Lung (tissue), 12 donors: ENCODE data around the gene SEC14L5. TPM values are rescaled to one million over a fixed set of nuclear protein-coding genes. Genes with fewer than 3 reads are reported as not detected.

Experiments used
- ATAC-seq: fragments of 200-7000 bp; cut with Tn5 transposase; one replicate; pipeline ENCODE4 v1.9.1; 2020; ENCODE audit warnings: moderate number of reproducible peaks; ENCODE audit not compliant: insufficient read depth, low FRiP score
- DNase-seq, 3 donors: peaks; one replicate each; pipeline ENCODE4 v3.0.0-alpha.2; 2013 to 2017
- H3K27ac ChIP-seq, 2 donors: one replicate each; pipeline ENCODE4 v1.5.1; 2013; ENCODE audit warnings: mild to moderate bottlenecking in 2 of 2, moderate library complexity in 2 of 2, control low read depth in 1 of 2, inconsistent platforms in 1 of 2, low read depth in 1 of 2, low read length in 1 of 2
- H3K27me3 ChIP-seq, 3 donors: one replicate each; pipeline ENCODE4 v1.5.1; 2013; ENCODE audit warnings: low read length in 2 of 3; ENCODE audit not compliant: control insufficient read depth in 3 of 3, insufficient read depth in 3 of 3
- H3K36me3 ChIP-seq, 4 donors: one replicate each; pipeline ENCODE4 v1.5.1; 2013; ENCODE audit warnings: low read length in 4 of 4, mild to moderate bottlenecking in 1 of 4, moderate library complexity in 1 of 4; ENCODE audit not compliant: control insufficient read depth in 4 of 4, insufficient read depth in 4 of 4
- H3K4me1 ChIP-seq, 5 donors: one replicate each; pipeline ENCODE4 v1.5.1; 2013; ENCODE audit warnings: low read length in 5 of 5, mild to moderate bottlenecking in 2 of 5, moderate library complexity in 1 of 5; ENCODE audit not compliant: control insufficient read depth in 5 of 5, insufficient read depth in 5 of 5
- H3K4me3 ChIP-seq: one replicate; pipeline ENCODE4 v1.5.1; 2013; ENCODE audit warnings: mild to moderate bottlenecking, control low read depth, moderate library complexity
- H3K9ac ChIP-seq, 2 donors: one replicate each; pipeline ENCODE4 v1.5.1; 2013; ENCODE audit warnings: low read length in 2 of 2, control low read depth in 1 of 2; ENCODE audit not compliant: insufficient read depth in 1 of 2
- H3K9me3 ChIP-seq, 4 donors: one replicate each; pipeline ENCODE4 v1.5.1; 2013; ENCODE audit warnings: low read length in 3 of 4, mild to moderate bottlenecking in 1 of 4, moderate library complexity in 1 of 4; ENCODE audit not compliant: control insufficient read depth in 4 of 4, insufficient read depth in 3 of 4
- CTCF ChIP-seq: IDR thresholded peaks from 2 replicates; pipeline ENCODE4 v1.5.1; 2012; ENCODE audit warnings: mild to moderate bottlenecking; ENCODE audit errors: control extremely low read depth, extremely low read depth
- WGBS, 2 donors: extraction: QIAGEN DNeasy Blood & Tissue Kit; methylation state at CpG; one replicate each; pipeline ENCODE4 v1.1.7; 2013; 5-methylcytosine and 5-hydroxymethylcytosine counted together
- polyA plus RNA-seq, 2 donors: library from polyadenylated mRNA; stranded (reverse); fragments of 200-250 nt; gene quantifications; one replicate each; pipeline ENCODE4 v1.2.1, GENCODE V29; 2013
- total RNA-seq, 2 donors: library from RNA; depleted of rRNA in 1 of 2; stranded (reverse); fragments of >200 nt in 1 of 2; gene quantifications; one replicate each; pipeline ENCODE4 v1.2.1, GENCODE V29; 2014 to 2021
- donor health status: control.
- donor health status: control.
- donor health status: Bipolar disorder and iron deficiency.
- donor health status: healthy.
- donor health status: DM: yes; HTN: yes; CAD: no.

The SEC14L5 gene
- total and polyA plus RNA-seq, 4 donors: 0.10 to 0.98 (median 0.28) TPM

DNA sequence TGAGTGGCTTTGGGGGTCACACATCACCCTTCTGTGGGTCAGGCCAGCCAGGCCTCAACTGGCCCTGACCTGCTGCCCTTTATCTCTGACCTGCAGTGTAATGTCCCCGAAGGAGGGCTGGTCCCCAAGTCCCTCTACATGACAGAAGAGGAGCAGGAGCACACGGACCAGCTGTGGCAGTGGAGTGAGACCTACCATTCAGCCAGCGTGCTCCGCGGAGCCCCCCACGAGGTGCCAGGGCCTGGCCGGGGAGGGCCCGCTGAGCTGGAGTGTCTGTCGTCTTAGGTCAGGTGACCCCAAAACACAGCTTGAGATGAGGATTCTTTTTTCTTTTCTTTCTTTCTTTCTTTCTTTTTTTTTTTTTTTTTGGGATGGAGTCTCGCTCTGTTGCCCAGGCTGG is 49.1 kb downstream of the SEC14L5 start:
- H3K4me3 ChIP-seq: no peak overlapping the region
- H3K27ac ChIP-seq: no peak overlapping the region
- no peaks in the 10 kb centered on the region for H3K4me1 ChIP-seq
- DNase-seq (no peak), ATAC-seq (no peak)
- no peaks in the 10 kb centered on the region for H3K36me3 ChIP-seq
- no peak overlapping the region for H3K9ac ChIP-seq
- H3K27me3 ChIP-seq: no peaks in the 10 kb centered on the region
- TF ChIP-seq CTCF: no peak
- 83 to 94% methylated on average over 9 to 10 of the region's 10 CpGs for WGBS, 2 donors
- H3K9me3 ChIP-seq: no peaks in the 10 kb centered on the region

DNA sequence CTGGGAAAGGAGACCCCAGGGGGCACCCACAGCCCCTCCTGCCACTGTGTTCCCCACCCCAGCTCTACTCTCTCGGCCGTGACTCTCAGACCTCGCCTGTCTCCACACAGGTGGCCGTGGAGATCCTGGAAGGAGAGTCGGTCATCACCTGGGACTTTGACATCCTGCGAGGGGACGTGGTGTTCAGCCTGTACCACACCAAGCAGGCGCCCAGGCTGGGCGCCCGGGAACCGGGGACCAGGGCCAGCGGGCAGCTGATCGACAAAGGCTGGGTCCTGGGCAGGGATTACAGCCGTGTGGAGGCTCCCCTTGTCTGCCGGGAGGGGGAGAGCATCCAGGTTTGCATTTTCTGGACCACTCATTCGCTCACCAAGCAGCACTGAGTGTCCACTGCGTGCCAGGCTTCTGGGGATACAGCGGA is 50.2 kb downstream of the SEC14L5 start:
- DNase-seq (no peak), ATAC-seq (no peak)
- Histone ChIP-seq H3K36me3 (no peaks in the 10 kb centered on the region), H3K27ac (no peak overlapping the region), H3K27me3 (no peaks in the 10 kb centered on the region), H3K9ac (no peak overlapping the region), H3K9me3 (no peaks in the 10 kb centered on the region), H3K4me3 (no peak overlapping the region), H3K4me1 (no peaks in the 10 kb centered on the region)
- 84 to 88% methylated on average over 18 of the region's 18 CpGs for WGBS, 2 donors
- no peak for TF ChIP-seq CTCF

- H3K36me3 ChIP-seq: no peaks in the 10 kb centered on the region
- no peak for TF ChIP-seq CTCF
- 35 to 44% methylated on average over 15 of the region's 15 CpGs for WGBS, 2 donors
Measured at GRCh38 chr16:5010576-5011329, 52.6 kb downstream of the SEC14L5 start.

DNA sequence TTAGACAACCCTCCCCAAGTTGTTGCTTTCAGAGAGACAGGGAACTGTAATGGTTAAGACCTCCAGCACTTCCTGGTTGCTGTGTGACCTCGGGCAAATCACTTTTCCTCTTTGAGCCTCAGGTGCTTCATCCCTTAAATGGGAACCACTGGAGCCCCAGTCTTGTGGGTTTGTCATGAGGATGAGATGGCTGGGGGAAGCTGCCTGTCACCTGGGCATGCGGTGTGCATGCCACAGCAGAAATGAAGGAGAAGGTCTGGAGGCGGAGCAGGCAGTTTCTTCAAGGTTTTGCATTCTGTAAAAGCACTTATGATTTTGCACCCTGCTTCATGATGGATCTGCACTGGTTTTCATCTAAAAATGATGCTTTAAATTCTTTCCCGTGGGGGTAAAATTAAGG is 53.5 kb downstream of the SEC14L5 start:
- Histone ChIP-seq H3K9me3 (no peaks in the 10 kb centered on the region), H3K27me3 (no peaks in the 10 kb centered on the region), H3K27ac (no peak overlapping the region), H3K4me3 (no peak overlapping the region), H3K4me1 (no peaks in the 10 kb centered on the region), H3K36me3 (no peaks in the 10 kb centered on the region), H3K9ac (no peak overlapping the region)
- DNase-seq (no peak), ATAC-seq (no peak)
- 42 to 57% methylated on average over 4 of the region's 4 CpGs for WGBS, 2 donors
- TF ChIP-seq CTCF: no peak

More at GRCh38 chr16:5010576-5011329, 52.6 kb downstream of the SEC14L5 start:
- Histone ChIP-seq H3K27me3 (no peaks in the 10 kb centered on the region), H3K4me1 (no peaks in the 10 kb centered on the region), H3K9me3 (no peaks in the 10 kb centered on the region), H3K4me3 (no peak overlapping the region), H3K27ac (no peak overlapping the region), H3K9ac (no peak overlapping the region)
- no peak for DNase-seq
- no peak for ATAC-seq
